ENCODE results near the gene GUCA1C.

- no peak for TF ChIP-seq POLR2A (IDR thresholded peaks at IDR 0.05; ENCODE audit: low read depth, low read length)
- no peak for TF ChIP-seq TAF1 (IDR thresholded peaks at IDR 0.05; ENCODE audit: low read depth, low read length)
- TF ChIP-seq POLR2AphosphoS5 (IDR thresholded peaks at IDR 0.05; ENCODE audit: low read depth, low read length): no peak
- no peak for TF ChIP-seq POU2F2 (IDR thresholded peaks at IDR 0.05; ENCODE audit: low read depth, low read length)
- no peak for TF ChIP-seq SPI1 (IDR thresholded peaks at IDR 0.05; ENCODE audit: low read depth, low read length)
These were observed 66.6 kb downstream of the GUCA1C start for GRCh38 chr3:108887121-108887520.
